Erythroblast (primary cell): Measurements from ENCODE around the gene FRYL.

Experiments
- GATA1 ChIP-seq: IDR thresholded peaks from 2 replicates; pipeline ENCODE4 v1.6.1; 2011; ENCODE audit warnings: low read depth, mild to moderate bottlenecking, control low read depth, low read length, moderate library complexity
- POLR2A ChIP-seq: IDR thresholded peaks from 2 replicates; pipeline ENCODE4 v1.6.1; 2011; ENCODE audit warnings: mild to moderate bottlenecking, low read length

DNA sequence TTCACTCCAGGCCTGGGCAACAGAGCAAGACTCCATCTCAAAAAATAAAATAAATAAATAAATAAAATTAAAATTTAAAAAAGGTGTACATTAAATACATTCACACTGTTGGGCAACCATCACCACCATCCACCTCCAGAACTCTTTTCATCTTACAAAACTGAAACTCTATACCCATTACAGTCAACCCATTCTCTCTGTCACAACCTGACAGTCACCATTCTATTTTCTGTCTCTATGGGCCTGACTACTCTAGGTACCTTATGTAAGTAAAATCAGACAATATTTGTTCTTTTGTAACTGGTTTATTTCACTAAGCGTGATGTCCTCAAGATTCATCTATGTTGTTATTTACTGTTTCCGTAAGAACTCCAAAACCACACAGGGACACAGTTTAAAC is 59.6 kb downstream of the FRYL start:
- TF ChIP-seq POLR2A (no peak), GATA1 (no peak)
